Heart right ventricle (tissue), 16 donors: Measurements from ENCODE around the gene PPP1R14C. TPM values are rescaled to one million over a fixed set of nuclear protein-coding genes. Genes with fewer than 3 reads are reported as not detected.

ENCODE experiments used
- ATAC-seq, 8 donors: fragments of 200-7000 bp; cut with Tn5 transposase; one replicate each; pipeline ENCODE4 v1.9.1; 2020; ENCODE audit warnings: mild to moderate bottlenecking in 8 of 8, moderate library complexity in 8 of 8, moderate number of reproducible peaks in 1 of 8
- DNase-seq, 2 donors: peaks; one replicate each; pipeline ENCODE4 v3.0.0-alpha.2; 2020
- H3K27ac ChIP-seq, 10 donors: fragments of 200-600 bp; sonication (generic) in 2 of 10; one replicate each; pipeline versions ENCODE4 v1.5.0 to v1.8.0; 2020 to 2022; ENCODE audit warnings: mild to moderate bottlenecking in 3 of 10
- H3K27me3 ChIP-seq, 7 donors: fragments of 200-600 bp; one replicate each; pipeline ENCODE4 v1.8.0; 2021 to 2022; ENCODE audit warnings: mild to moderate bottlenecking in 2 of 7
- H3K36me3 ChIP-seq, 9 donors: fragments of 200-600 bp; sonication (generic) in 1 of 9; one replicate each; pipeline versions ENCODE4 v1.5.0 to v1.8.0; 2020 to 2022; ENCODE audit warnings: mild to moderate bottlenecking in 2 of 9
- H3K4me1 ChIP-seq, 9 donors: fragments of 200-600 bp; sonication (generic) in 1 of 9; one replicate each; pipeline versions ENCODE4 v1.5.0 to v1.8.0; 2020 to 2022; ENCODE audit warnings: mild to moderate bottlenecking in 4 of 9
- H3K4me3 ChIP-seq, 10 donors: fragments of 200-600 bp; sonication (generic) in 2 of 10; one replicate each; pipeline versions ENCODE4 v1.5.0 to v1.8.0; 2020 to 2022; ENCODE audit warnings: mild to moderate bottlenecking in 7 of 10, moderate library complexity in 2 of 10
- H3K9me3 ChIP-seq, 11 donors: fragments of 200-600 bp in 10 of 11; sonication (generic) in 2 of 11; one replicate each; pipeline versions ENCODE4 v1.5.0 to v1.8.0; 2013 to 2022; ENCODE audit warnings: mild to moderate bottlenecking in 2 of 11, control low read depth in 1 of 11, moderate library complexity in 1 of 11
- CTCF ChIP-seq, 9 donors: fragments of 200-600 bp; sonication (generic) in 2 of 9; IDR thresholded peaks; one replicate each; pipeline versions ENCODE4 v1.5.0 to v1.8.0; 2021 to 2022; ENCODE audit warnings: antibody characterized with exemption in 9 of 9, mild to moderate bottlenecking in 5 of 9, moderate library complexity in 1 of 9
- WGBS, 2 donors: extraction: QIAGEN DNeasy Blood & Tissue Kit; methylation state at CpG; one replicate each; pipeline ENCODE4 v1.1.7; 2013; ENCODE audit warnings: inconsistent platforms in 1 of 2; 5-methylcytosine and 5-hydroxymethylcytosine counted together
- intact Hi-C, 10 donors: fragments of 100-400 bp; cut with DNase I; formaldehyde crosslinking; loops; one replicate each; pipeline versions ENCODE4 v1.11.1 to v1.14.2; 2022
- polyA plus RNA-seq, 2 donors: library from polyadenylated mRNA; stranded (reverse); fragments of 200-250 nt; gene quantifications; one replicate each; pipeline ENCODE4 v1.2.3, GENCODE V29; 2013
- total RNA-seq, 10 donors: library from RNA; stranded (reverse); fragmentation: NEBNext Ultra II Directional in 3 of 10; extraction: Animal tissue kit (Norgen Biotek cat#: 25700) in 3 of 10; gene quantifications; one replicate each; pipeline versions ENCODE4 v1.2.1 to v1.2.4, GENCODE V29; 2021 to 2023
- donor health status: Arrhythmogenic right ventricular cardiomyopathy.
- donor health status: ischemic (EF 13 %, LVEDD 7.1; RV severe dilation, severe dysfunction).
- donor health status: healthy with polysubstance abuse.
- donor health status: DM: no; HTN: yes; CAD: no.
- donor health status: DM: no; HTN: no; CAD: no.
- donor health status: ischemic (EF 25% LVEDD 6.9; RV normal size, moderate dysfunction).
- donor health status: ischemic (EF 25% LVEDD 5.7; RV mildly dilated, moderate dysfunction).
- donor health status: healthy.
- donor health status: DM: yes; HTN: yes; CAD: no.
- donor health status: Ischemic cardiomyopathy.
- donor health status: ischemic (EF 35%, LVEDD 5.7; RV mildly dilated, moderate dysfunction).
- donor health status: nonischemic (EF 11% LVEDD 7.7; RV severe dilation, severe dysfunction).
- donor health status: DM: yes; HTN: yes; CAD: no.
- donor health status: PGD.
- donor health status: ischemic (EF 29% LVEDD 5.4; RV normal size, mild dysfunction).
- donor health status: nonischemic (EF 23%, LVEDD 6.1; RV moderate dilation, normal function).

The PPP1R14C gene
- total and polyA plus RNA-seq, 12 donors, result 22.6 to 145 (median 92.1) TPM

DNA sequence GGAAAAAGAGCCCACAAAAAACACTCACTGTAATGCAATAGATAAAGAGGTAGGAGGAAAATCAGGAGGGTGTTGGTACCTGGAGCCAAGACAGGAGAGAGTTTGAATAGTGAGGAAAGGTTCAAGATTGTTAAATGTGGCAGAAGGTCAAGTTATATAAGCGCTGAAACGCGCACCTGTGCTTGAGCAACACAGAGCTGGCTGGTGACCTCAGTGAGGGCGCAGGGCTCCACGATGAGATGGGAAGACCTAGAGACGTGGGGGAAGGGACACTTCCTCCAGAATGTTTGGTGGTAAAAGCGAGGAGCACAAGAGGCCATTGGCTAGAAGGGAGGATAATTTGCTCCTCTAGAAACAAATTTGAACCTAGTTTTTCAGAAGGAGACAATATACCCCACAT lies 4.2 kb upstream of the PPP1R14C start:
- no peak for DNase-seq
- TF ChIP-seq CTCF (IDR thresholded peaks at IDR 0.05), result no peak
- H3K36me3 ChIP-seq, result no peaks in the 10 kb centered on the region
- no peak overlapping the region for H3K27ac ChIP-seq
- ATAC-seq, result no peak
- peaks cover 0 to 4% (median 0%) of the 10 kb centered on the region in 11 donors for H3K9me3 ChIP-seq
- 66 to 73% methylated on average over 7 of the region's 7 CpGs for WGBS, 2 donors
- intact Hi-C loops, result no loop called here
- H3K4me3 ChIP-seq, result no peak overlapping the region
- H3K27me3 ChIP-seq, result peaks cover 0 to 55% (median 36%) of the 10 kb centered on the region in 7 donors
- H3K4me1 ChIP-seq, result peaks cover 0 to 15% (median 11%) of the 10 kb centered on the region in 9 donors

DNA sequence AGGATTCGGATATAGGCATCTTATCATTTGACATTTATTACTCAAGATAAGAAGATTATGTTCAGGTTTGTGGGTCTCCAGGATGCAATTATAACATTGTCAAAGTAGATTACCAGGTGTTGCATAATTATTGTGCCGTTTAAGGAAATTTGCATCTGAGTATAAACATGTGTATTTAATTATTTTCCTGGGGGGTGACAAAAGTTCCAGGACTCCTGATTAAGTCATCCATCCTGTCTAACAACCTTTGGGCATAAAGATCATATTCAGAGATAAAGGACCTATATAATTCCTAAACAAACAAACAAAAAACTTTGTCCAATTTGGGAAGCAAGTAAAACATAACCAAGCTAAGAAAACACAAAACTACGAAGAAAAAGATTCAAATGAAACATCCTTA lies 3.3 kb upstream of the PPP1R14C start:
- no peaks in the 10 kb centered on the region for H3K36me3 ChIP-seq
- no peak for ATAC-seq
- no peak overlapping the region for H3K4me3 ChIP-seq
- peaks cover 0 to 64% (median 44%) of the 10 kb centered on the region in 7 donors for H3K27me3 ChIP-seq
- H3K9me3 ChIP-seq, result peaks cover 0 to 4% (median 0%) of the 10 kb centered on the region in 11 donors
- H3K4me1 ChIP-seq, result peaks cover 0 to 20% (median 16%) of the 10 kb centered on the region in 9 donors
- intact Hi-C loops, result no loop called here
- no peak for DNase-seq
- no peak overlapping the region for H3K27ac ChIP-seq
- TF ChIP-seq CTCF (IDR thresholded peaks at IDR 0.05), result no peak
- WGBS, 2 donors, result 54 to 59% methylated on average over 3 of the region's 3 CpGs

- intact Hi-C loops, result loop anchor here in 5 of 10 donors (5.0 to 10.0 kb wide), 5 partner anchors 94 to 192 kb away; no protein-coding TSS in a partner anchor
Measured at GRCh38 chr6:150140236-150140969, 2.4 kb upstream of the PPP1R14C start.

More at GRCh38 chr6:150140236-150140969, 2.4 kb upstream of the PPP1R14C start:
- no peak for TF ChIP-seq CTCF (IDR thresholded peaks at IDR 0.05)
- Histone ChIP-seq H3K36me3 (no peaks in the 10 kb centered on the region), H3K27ac (no peak overlapping the region), H3K9me3 (peaks cover 0 to 4% (median 0%) of the 10 kb centered on the region in 11 donors), H3K4me1 (peaks cover 0 to 20% (median 16%) of the 10 kb centered on the region in 9 donors), H3K4me3 (no peak overlapping the region), H3K27me3 (peaks cover 0 to 73% (median 52%) of the 10 kb centered on the region in 7 donors)
- 80 to 82% methylated on average over 6 of the region's 6 CpGs for WGBS, 2 donors
- DNase-seq, result no peak
- no peak for ATAC-seq
